Inferior parietal cortex (tissue), 1 donor: ENCODE data around the gene C19orf12.

Source experiments
- DNase-seq: peaks from one replicate; pipeline ENCODE4 v3.0.0-alpha.2; 2016; ENCODE audit errors: extremely low spot score

The C19orf12 gene

DNA sequence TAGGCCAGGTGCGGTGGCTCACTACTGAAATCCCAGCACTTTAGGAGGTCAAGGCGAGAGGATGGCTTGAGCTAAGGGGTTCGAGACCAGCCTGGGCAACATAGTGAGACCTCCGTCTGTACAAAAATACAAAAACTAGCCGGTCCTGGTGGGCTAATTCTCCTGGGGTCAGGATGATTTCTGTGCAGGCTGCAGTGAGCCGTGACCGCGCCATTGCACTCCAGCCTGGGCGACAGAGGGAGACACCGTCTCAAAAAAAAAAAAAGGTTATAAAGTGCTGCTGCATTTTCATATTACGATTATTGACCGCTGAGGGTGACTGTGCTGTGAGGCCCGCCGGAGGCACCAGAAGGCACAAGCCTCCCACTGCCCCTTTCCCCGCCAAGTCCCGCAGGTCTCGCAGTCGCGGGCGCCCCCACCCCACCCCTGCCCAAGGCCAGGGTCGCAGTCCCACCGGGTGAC, 50.3 kb downstream of the C19orf12 start:
- no peak for DNase-seq

DNA sequence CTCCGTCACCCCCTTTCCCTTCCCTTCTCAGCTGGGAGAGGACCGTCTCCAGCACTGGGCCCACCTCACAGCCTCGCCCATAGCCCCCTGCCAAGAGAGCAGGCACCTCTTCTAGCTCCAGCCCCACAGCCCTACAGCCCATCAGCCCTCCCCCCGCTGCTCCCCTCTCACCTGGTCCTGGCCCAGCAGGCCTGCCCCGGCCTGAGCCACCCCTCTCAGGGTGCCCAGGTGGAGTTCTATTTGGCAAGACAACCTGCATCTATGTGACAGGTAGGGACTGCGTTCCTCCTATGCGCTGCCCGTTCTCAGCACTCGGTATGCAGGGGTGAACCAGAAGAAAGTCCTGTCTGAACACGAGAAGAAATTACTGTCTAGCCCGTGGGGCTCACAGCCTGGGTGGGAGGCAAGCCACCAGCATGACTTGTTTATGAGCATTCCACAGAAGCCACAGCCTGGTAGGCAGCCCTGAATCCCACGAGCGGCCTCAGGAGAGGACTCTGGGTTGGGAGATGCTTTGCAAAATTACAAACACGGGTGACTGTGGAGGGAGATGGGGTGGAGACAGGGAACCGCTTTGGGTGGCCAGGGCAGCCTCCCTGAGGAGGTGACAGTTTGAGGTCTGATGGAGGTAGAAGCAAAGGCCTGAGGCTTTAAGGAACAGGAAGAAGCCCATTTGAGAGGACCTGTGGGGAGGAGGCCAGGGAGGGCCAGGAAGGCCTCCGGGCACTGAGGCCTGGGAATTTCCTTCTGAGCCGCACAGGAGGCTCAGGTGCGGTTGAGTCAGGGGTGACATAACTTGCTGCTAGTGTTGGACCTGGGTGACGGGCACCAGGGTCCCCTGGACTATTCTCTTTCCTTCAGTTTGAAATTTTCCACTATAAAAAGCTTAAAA, 51.0 kb downstream of the C19orf12 start:
- DNase-seq, result no peak

- no peak for DNase-seq
Observed at GRCh38 chr19:29662604-29663404, 52.3 kb downstream of the C19orf12 start.

- no peak for DNase-seq
Observed at GRCh38 chr19:29662278-29662603, 52.8 kb downstream of the C19orf12 start.

DNA sequence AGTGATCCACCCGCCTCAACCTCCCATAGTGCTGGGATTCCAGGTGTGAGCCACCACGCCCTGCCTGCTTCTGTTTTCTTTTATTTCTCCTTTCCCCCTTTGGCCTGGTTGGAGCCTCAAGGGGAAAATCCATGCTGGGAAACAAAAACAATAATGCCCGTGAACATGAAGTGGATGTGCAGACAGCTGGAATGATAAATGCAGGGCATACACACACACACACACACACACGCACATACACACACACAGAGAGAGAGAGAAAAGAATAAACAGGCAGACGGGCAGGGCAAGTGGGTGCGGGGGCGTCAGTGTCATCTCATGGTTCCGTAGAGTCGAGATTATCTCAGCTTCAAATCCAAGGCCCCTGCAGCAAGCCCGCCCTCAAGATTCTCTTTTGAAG, 54.2 kb downstream of the C19orf12 start:
- no peak for DNase-seq

GRCh38 chr19:29658221-29658991, 56.7 kb downstream of the C19orf12 start:
- no peak for DNase-seq

- DNase-seq, result no peak
Observed at GRCh38 chr19:29655648-29656335, 59.3 kb downstream of the C19orf12 start.

DNA sequence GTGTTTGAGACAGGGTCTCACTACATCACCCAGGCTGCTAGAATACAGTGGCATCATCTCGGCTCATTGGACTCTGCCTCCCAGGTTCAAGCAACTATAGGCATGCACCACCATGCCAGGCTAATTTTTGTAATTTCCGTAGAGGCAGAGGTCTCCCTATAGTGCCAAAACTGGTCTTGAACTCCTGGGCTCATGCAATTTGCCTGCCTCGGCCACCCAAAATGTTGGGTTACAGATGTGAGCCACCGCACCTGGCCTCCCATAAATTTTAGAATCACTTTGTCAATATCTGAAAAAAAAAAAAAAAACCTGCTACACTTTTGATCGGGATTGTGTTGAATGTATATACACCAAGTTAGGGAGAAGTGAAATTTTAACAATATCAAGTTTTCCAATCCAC, 61.7 kb downstream of the C19orf12 start:
- no peak for DNase-seq

DNA sequence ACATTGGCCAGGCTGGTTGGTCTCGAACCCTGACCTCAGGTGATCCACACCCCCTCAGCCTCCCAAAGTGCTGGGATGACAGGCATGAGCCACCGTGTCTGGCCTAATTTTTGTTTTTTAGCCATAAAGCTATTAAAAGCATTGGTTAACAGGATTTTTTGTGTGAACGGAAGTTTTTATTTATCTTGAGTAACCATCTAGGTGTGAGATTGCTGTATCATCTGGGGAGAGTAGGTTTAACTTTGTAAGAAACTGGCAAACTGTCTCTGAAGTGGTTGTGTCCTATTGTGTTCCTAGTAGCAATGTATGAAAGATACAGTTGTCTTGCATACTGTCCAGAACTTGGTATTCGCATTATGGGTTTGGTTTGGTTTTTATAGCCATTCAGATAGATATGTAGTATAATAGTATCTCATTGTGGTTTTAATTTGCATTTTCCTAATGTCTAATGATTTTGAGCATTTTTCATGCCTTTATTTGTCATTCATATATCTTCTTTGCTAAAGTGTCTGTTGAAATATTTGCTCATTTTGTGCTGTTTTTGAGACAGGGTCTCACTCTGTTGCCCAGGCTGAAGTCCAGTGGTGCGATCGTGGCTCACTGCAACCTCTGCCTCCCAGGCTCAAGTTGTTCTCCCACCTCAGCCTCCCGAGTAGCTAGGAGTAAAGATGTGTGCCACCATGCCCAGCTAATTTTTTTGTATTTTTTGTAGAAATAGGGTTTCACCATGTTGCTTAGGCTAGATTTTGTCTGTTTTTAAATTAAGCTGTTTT, 63.3 kb downstream of the C19orf12 start:
- DNase-seq, result no peak

DNA sequence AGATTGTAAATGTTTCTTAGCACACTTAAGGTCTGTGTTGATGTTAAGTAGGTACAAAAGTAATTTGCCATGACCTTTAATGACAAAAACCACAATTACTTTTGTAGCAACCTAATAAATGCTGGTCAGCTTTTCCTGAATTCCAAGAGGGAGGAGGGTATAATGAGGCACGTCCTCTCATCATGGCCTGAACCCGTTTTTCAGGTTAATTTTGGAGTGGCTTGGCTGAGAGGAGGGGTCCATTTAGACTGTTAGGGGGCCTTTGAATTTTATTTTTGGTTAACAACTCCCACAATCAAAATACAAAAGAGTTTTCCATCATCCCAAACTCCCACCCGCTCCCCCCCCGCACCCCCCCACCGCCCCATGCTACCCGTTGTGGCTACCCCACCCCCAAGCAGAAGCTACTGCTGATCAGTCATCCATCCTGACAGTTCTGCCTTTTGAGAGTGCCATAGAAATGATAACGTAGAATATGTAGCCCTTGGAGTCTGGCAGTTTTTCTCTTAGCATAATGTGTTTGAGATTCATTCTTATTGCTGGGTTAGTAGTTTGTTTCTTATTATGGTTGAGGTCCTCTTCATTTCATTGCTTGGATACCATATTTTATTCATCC, 64.2 kb downstream of the C19orf12 start:
- no peak for DNase-seq
